SK-N-MC (cell line): ENCODE results near the gene SMTN.

Experiments
- DNase-seq: peaks from one replicate; pipeline ENCODE4 v3.0.0-alpha.2; 2011; ENCODE audit warnings: low read depth, low spot score
- H3K27ac ChIP-seq: fragments of 200-600 bp; sonication (generic); 2 replicates; pipeline ENCODE4 v1.5.1; 2016; ENCODE audit warnings: mixed run types
- H3K36me3 ChIP-seq: fragments of 200-600 bp; sonication (generic); 2 replicates; pipeline ENCODE4 v1.6.1; 2017; ENCODE audit warnings: antibody characterized with exemption, low read length, mixed read lengths; ENCODE audit not compliant: insufficient read depth
- H3K4me3 ChIP-seq: fragments of 200-600 bp; sonication (generic); 2 replicates; pipeline ENCODE4 v1.5.1; 2016
- H3K9ac ChIP-seq: fragments of 200-600 bp; sonication (generic); 2 replicates; pipeline ENCODE4 v1.8.0; 2017; ENCODE audit warnings: mixed run types, mixed read lengths; ENCODE audit not compliant: insufficient read length
- H3K9me3 ChIP-seq: fragments of 200-600 bp; sonication (generic); 2 replicates; pipeline ENCODE4 v1.6.1; 2017; ENCODE audit warnings: low read depth, mild to moderate bottlenecking, antibody characterized with exemption, low read length, moderate library complexity, mixed read lengths
- EZH2 ChIP-seq: fragments of 200-600 bp; sonication (generic); IDR thresholded peaks from one replicate; pipeline ENCODE4 v1.6.1; 2017; ENCODE audit warnings: antibody characterized with exemption
- FOXP2 ChIP-seq: optimal IDR thresholded peaks from 2 replicates; pipeline ENCODE3; 2011; ENCODE audit warnings: mild to moderate bottlenecking, moderate library complexity; ENCODE audit not compliant: insufficient read depth; ENCODE audit errors: extremely low read length, control extremely low read depth
- POLR2AphosphoS5 ChIP-seq: IDR thresholded peaks from 2 replicates; pipeline ENCODE4 v1.6.1; 2012; ENCODE audit warnings: mild to moderate bottlenecking, low read depth, low read length, borderline replicate concordance

The SMTN gene

GRCh38 chr22:31098632-31099110, 17.6 kb downstream of the SMTN start:
- DNase-seq, result no peak
- H3K27ac ChIP-seq, result no peak overlapping the region
- no peaks in the 10 kb centered on the region for H3K36me3 ChIP-seq
- H3K9me3 ChIP-seq, result no peaks in the 10 kb centered on the region
- H3K4me3 ChIP-seq, result no peak overlapping the region
- TF ChIP-seq POLR2AphosphoS5, result no peak
- TF ChIP-seq EZH2, result no peak
- no peak for TF ChIP-seq FOXP2
- no peak overlapping the region for H3K9ac ChIP-seq

- no peak overlapping the region for H3K4me3 ChIP-seq
- no peak overlapping the region for H3K27ac ChIP-seq
- no peaks in the 10 kb centered on the region for H3K36me3 ChIP-seq
- TF ChIP-seq POLR2AphosphoS5 (no peak), EZH2 (no peak), FOXP2 (no peak)
- H3K9me3 ChIP-seq, result no peaks in the 10 kb centered on the region
- no peak for DNase-seq
- no peak overlapping the region for H3K9ac ChIP-seq
These were observed 18.3 kb downstream of the SMTN start for GRCh38 chr22:31099386-31099785.

DNA sequence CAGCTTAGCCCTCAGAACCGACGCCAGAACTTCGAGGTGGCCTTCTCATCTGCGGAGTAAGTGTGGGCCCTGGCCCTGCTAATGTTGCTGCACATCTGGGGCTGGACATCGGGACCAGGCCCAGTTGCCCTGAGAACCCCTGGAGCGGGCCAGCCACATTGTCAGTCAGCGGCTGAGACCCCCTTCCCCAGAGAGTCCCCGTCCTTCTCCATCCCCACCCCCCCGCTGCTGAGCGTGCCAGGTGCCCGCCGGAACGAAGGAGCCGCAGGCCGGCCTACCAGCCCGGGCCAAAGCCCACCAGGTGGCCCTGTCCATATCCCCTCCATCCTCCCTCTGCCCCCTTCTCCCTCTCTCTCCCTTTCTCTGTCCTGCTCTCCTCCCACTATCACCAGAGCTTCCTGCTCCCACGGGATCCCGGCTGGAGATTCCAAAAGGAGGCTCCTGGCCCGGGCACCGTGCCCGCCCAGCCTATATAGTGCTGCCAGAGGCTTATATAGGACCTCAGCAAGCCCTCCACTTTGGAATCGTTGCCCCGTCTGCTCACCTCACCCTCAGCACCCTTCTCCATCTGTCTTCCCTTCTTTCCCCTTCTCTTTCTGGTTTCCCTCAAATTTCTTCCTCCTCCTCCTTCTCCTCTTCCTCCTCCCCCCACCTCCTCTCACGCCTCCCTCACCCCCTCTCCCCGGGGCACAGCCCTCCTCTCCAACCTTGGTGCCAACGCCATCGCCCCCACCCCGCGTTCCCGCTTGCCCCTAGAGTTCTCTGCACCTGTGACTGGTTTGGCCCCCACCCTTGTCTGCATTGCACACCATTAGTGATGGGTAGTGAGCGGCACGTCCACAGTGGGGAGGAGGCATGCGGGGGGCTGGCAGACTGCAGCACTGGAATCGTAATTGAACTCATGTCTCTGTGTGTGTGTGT, 19.0 kb downstream of the SMTN start:
- Histone ChIP-seq H3K9ac (no peak overlapping the region), H3K4me3 (no peak overlapping the region), H3K9me3 (no peaks in the 10 kb centered on the region), H3K27ac (no peak overlapping the region), H3K36me3 (no peaks in the 10 kb centered on the region)
- no peak for DNase-seq
- TF ChIP-seq EZH2 (no peak), FOXP2 (no peak), POLR2AphosphoS5 (no peak)

GRCh38 chr22:31100762-31101525, 19.8 kb downstream of the SMTN start:
- no peak overlapping the region for H3K4me3 ChIP-seq
- no peak for DNase-seq
- H3K27ac ChIP-seq, result no peak overlapping the region
- no peaks in the 10 kb centered on the region for H3K36me3 ChIP-seq
- no peaks in the 10 kb centered on the region for H3K9me3 ChIP-seq
- no peak overlapping the region for H3K9ac ChIP-seq
- no peak for TF ChIP-seq POLR2AphosphoS5
- no peak for TF ChIP-seq EZH2
- TF ChIP-seq FOXP2, result no peak

GRCh38 chr22:31102441-31103081, 21.4 kb downstream of the SMTN start:
- Histone ChIP-seq H3K9ac (no peak overlapping the region), H3K9me3 (no peaks in the 10 kb centered on the region), H3K27ac (no peak overlapping the region), H3K36me3 (no peaks in the 10 kb centered on the region), H3K4me3 (no peak overlapping the region)
- no peak for DNase-seq
- TF ChIP-seq POLR2AphosphoS5, result no peak
- no peak for TF ChIP-seq FOXP2
- no peak for TF ChIP-seq EZH2

DNA sequence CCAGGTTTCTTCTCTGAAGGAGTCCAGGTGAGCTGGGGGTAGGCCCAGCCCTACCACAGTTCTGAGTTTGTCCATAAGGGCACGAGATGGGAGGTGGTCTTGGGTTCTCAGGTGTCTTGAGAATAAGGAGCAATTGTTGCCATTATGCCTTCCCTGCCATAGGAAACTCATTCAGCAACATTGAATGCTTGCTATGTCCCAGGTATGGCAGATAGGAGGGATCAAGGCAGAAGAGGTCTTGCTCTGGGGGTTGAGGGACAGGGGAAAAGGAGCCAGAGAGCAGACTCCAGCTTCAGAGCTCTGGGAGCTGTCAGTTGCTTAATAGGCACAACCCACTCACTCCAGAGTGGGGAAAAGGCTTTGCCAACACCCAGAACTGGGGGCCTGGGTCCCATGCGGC, 22.0 kb downstream of the SMTN start:
- H3K4me3 ChIP-seq, result no peak overlapping the region
- H3K27ac ChIP-seq, result no peak overlapping the region
- H3K36me3 ChIP-seq, result no peaks in the 10 kb centered on the region
- TF ChIP-seq POLR2AphosphoS5 (no peak), FOXP2 (no peak), EZH2 (no peak)
- DNase-seq, result no peak
- H3K9me3 ChIP-seq, result no peaks in the 10 kb centered on the region
- H3K9ac ChIP-seq, result no peak overlapping the region

GRCh38 chr22:31103899-31104694, 23.0 kb downstream of the SMTN start:
- no peak overlapping the region for H3K4me3 ChIP-seq
- H3K27ac ChIP-seq, result no peak overlapping the region
- H3K9me3 ChIP-seq, result no peaks in the 10 kb centered on the region
- TF ChIP-seq EZH2 (no peak), FOXP2 (no peak), POLR2AphosphoS5 (no peak)
- H3K36me3 ChIP-seq, result no peaks in the 10 kb centered on the region
- no peak overlapping the region for H3K9ac ChIP-seq
- no peak for DNase-seq
